ENCODE measurements around the gene ZDHHC4. TPM values are rescaled to one million over a fixed set of nuclear protein-coding genes. Genes with fewer than 3 reads are reported as not detected.
A peak's percentile ranks its signal among the peaks of the same experiment; 100 is the strongest.

ZDHHC4 gene
- polyA plus RNA-seq, 1 of the 3 experiments (the other 2 are of a cell fraction): 169 TPM

DNA sequence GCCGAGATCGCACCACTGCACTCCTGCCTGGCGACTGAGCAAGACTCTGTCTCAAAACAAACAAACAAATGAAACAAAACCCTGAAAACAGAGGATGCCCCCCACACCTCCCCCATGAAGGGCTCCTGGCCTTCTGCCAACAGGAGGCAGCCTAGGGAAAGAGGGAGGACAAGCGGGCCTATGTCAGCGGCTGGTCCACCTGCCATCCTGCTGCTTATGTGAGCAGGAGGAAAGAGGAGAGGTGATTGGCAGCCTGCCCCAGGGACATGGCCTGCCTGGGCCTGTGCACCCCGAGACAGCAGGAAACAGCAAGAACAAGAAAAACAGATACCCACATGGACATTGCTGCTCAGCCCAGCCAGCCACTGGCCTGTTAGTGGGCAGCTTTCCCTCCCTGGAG, 50.8 kb downstream of the ZDHHC4 start:
- DNase-seq: no peak
- H3K4me1 ChIP-seq (ENCODE audit: control insufficient read depth in 1 of 2, insufficient read depth in 2 of 2, low read depth in 1 of 2, low read length in 1 of 2): peaks cover 0 to 8% of the 10 kb centered on the region in 2 experiments; a peak in 1 of 4 replicates
- TF ChIP-seq TCF12 (IDR thresholded peaks at IDR 0.05) (no peak), GATA2 (CRISPR knock-in tag; IDR thresholded peaks at IDR 0.05) (no peak), SMC3 (IDR thresholded peaks at IDR 0.05; ENCODE audit: low read depth, low read length) (no peak), TAF1 (IDR thresholded peaks at IDR 0.05; ENCODE audit: borderline replicate concordance, low read depth, low read length) (no peak), JUND (IDR thresholded peaks at IDR 0.05) (no peak), MEF2A (IDR thresholded peaks at IDR 0.05; ENCODE audit: borderline replicate concordance, low read depth) (no peak), RAD21 (IDR thresholded peaks at IDR 0.05; ENCODE audit: low read length) (no peak), EP300 (IDR thresholded peaks at IDR 0.05; ENCODE audit: borderline replicate concordance in 1 of 2, low read depth in 1 of 2, low read length in 1 of 2) (no peak), POLR2AphosphoS5 (IDR thresholded peaks at IDR 0.05; ENCODE audit: low read depth, low read length) (no peak), RCOR1 (IDR thresholded peaks at IDR 0.05; ENCODE audit: low read length) (no peak), CHD2 (IDR thresholded peaks at IDR 0.05; ENCODE audit: low read length, partially characterized antibody) (no peak), ELF1 (IDR thresholded peaks at IDR 0.05) (no peak), RXRA (IDR thresholded peaks at IDR 0.05; ENCODE audit: borderline replicate concordance, low read depth) (no peak), GABPA (IDR thresholded peaks at IDR 0.05; ENCODE audit: low read depth) (no peak)
- TF ChIP-seq, protein P1, sequence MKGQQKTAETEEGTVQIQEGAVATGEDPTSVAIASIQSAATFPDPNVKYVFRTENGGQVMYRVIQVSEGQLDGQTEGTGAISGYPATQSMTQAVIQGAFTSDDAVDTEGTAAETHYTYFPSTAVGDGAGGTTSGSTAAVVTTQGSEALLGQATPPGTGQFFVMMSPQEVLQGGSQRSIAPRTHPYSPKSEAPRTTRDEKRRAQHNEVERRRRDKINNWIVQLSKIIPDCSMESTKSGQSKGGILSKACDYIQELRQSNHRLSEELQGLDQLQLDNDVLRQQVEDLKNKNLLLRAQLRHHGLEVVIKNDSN (IDR thresholded peaks at IDR 0.05; ENCODE audit: borderline replicate concordance, low read depth): no peak
- TF ChIP-seq, protein P2, sequence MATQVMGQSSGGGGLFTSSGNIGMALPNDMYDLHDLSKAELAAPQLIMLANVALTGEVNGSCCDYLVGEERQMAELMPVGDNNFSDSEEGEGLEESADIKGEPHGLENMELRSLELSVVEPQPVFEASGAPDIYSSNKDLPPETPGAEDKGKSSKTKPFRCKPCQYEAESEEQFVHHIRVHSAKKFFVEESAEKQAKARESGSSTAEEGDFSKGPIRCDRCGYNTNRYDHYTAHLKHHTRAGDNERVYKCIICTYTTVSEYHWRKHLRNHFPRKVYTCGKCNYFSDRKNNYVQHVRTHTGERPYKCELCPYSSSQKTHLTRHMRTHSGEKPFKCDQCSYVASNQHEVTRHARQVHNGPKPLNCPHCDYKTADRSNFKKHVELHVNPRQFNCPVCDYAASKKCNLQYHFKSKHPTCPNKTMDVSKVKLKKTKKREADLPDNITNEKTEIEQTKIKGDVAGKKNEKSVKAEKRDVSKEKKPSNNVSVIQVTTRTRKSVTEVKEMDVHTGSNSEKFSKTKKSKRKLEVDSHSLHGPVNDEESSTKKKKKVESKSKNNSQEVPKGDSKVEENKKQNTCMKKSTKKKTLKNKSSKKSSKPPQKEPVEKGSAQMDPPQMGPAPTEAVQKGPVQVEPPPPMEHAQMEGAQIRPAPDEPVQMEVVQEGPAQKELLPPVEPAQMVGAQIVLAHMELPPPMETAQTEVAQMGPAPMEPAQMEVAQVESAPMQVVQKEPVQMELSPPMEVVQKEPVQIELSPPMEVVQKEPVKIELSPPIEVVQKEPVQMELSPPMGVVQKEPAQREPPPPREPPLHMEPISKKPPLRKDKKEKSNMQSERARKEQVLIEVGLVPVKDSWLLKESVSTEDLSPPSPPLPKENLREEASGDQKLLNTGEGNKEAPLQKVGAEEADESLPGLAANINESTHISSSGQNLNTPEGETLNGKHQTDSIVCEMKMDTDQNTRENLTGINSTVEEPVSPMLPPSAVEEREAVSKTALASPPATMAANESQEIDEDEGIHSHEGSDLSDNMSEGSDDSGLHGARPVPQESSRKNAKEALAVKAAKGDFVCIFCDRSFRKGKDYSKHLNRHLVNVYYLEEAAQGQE (IDR thresholded peaks at IDR 0.05; ENCODE audit: low read depth, low read length): no peak
- TF ChIP-seq, protein P3, sequence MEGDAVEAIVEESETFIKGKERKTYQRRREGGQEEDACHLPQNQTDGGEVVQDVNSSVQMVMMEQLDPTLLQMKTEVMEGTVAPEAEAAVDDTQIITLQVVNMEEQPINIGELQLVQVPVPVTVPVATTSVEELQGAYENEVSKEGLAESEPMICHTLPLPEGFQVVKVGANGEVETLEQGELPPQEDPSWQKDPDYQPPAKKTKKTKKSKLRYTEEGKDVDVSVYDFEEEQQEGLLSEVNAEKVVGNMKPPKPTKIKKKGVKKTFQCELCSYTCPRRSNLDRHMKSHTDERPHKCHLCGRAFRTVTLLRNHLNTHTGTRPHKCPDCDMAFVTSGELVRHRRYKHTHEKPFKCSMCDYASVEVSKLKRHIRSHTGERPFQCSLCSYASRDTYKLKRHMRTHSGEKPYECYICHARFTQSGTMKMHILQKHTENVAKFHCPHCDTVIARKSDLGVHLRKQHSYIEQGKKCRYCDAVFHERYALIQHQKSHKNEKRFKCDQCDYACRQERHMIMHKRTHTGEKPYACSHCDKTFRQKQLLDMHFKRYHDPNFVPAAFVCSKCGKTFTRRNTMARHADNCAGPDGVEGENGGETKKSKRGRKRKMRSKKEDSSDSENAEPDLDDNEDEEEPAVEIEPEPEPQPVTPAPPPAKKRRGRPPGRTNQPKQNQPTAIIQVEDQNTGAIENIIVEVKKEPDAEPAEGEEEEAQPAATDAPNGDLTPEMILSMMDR (IDR thresholded peaks at IDR 0.05): no peak
- TF ChIP-seq, protein P4, sequence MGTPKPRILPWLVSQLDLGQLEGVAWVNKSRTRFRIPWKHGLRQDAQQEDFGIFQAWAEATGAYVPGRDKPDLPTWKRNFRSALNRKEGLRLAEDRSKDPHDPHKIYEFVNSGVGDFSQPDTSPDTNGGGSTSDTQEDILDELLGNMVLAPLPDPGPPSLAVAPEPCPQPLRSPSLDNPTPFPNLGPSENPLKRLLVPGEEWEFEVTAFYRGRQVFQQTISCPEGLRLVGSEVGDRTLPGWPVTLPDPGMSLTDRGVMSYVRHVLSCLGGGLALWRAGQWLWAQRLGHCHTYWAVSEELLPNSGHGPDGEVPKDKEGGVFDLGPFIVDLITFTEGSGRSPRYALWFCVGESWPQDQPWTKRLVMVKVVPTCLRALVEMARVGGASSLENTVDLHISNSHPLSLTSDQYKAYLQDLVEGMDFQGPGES (IDR thresholded peaks at IDR 0.05; ENCODE audit: low read depth, low read length): no peak
- TF ChIP-seq, protein P5, sequence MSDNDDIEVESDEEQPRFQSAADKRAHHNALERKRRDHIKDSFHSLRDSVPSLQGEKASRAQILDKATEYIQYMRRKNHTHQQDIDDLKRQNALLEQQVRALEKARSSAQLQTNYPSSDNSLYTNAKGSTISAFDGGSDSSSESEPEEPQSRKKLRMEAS (IDR thresholded peaks at IDR 0.05; ENCODE audit: low read depth): no peak
- POLR2A ChIA-PET: interaction anchor here (1.3 to 1.6 kb wide), 2 partner anchors 8 to 31 kb away, joined by 4 to 6 read pairs; partner anchors contain the start of gene ZNF316
- CTCF ChIA-PET: no interaction called here
- H3K79me2 ChIP-seq (ENCODE audit: insufficient read depth): no peaks in the 10 kb centered on the region
- no peak overlapping the region for H3K9ac ChIP-seq
- 95% methylated on average over 6 of the region's 6 CpGs for WGBS (ENCODE audit: low lambda C conversion rate)
- H3K4me3 ChIP-seq (ENCODE audit: low read depth in 2 of 2, low read length in 1 of 2): no peak overlapping the region
- no peak overlapping the region for H3K4me2 ChIP-seq
- peaks cover 0 to 9% of the 10 kb centered on the region in 2 experiments for H3K36me3 ChIP-seq (replicated peaks in 1 of 2; ENCODE audit: control insufficient read depth in 1 of 2, insufficient read depth in 2 of 2, low read length in 1 of 2)
- H4K20me1 ChIP-seq (ENCODE audit: insufficient read depth): no peaks in the 10 kb centered on the region
- no peaks in the 10 kb centered on the region for H3K9me2 ChIP-seq
- peak overlapping the region in 1 of 2 experiments; percentile 35; a peak in 1 of 4 replicates for H3K27ac ChIP-seq (ENCODE audit: low read depth in 2 of 2, low read length in 1 of 2)
- H2AFZ ChIP-seq (ENCODE audit: low read depth): no peak overlapping the region
- H3K9me3 ChIP-seq: no peaks in the 10 kb centered on the region
- H3K27me3 ChIP-seq (ENCODE audit: insufficient read depth): no peaks in the 10 kb centered on the region
- peaks cover 3% of the 10 kb centered on the region for H3F3A ChIP-seq (replicated peaks; ENCODE audit: insufficient read depth)
